ENCODE measurements around the gene CES4A. TPM values are rescaled to one million over a fixed set of nuclear protein-coding genes. Genes with fewer than 3 reads are reported as not detected.

CES4A gene
- total and polyA plus RNA-seq, 2 of the 13 experiments (the other 11 are each of a cell fraction or from before 2014, with no cell fraction given): 0.09 to 0.17 TPM

DNA sequence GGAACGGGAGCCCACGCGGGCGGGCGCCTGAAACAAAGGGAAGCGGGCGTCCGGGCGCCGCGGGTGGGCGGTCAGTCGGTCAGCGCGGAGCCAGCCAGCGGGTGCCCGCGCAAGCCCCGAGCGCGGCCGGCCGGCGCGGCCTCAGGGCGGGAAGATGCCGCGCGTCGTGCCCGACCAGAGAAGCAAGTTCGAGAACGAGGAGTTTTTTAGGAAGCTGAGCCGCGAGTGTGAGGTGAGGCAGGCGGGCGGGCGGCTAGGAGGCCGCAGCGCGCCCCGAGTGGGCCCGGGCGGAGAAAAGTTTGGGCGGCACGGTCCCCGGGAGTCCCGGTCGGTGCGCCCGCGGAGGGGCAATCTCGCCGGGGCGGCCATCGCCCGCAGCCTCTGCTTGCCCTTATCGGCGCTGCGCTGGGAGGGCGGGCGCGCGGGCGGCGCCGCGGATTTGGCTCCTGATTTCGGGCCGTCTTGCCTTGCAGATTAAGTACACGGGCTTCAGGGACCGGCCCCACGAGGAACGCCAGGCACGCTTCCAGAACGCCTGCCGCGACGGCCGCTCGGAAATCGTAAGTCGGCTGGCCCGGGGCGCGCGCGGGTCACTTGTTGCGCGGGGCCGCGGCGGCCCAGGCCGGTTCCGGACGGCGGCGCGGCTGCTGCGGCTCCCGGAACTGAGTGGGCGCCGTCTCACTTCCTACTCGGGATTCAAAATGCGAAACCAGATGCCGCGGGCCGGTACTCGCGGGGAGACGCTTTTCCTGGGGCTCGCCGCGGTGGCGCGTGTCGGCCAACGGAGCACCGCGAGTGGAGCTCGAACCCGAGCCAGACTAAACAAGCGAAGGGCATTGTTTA is 41.1 kb downstream of the CES4A start (continued):
- TF ChIP-seq, protein P1, sequence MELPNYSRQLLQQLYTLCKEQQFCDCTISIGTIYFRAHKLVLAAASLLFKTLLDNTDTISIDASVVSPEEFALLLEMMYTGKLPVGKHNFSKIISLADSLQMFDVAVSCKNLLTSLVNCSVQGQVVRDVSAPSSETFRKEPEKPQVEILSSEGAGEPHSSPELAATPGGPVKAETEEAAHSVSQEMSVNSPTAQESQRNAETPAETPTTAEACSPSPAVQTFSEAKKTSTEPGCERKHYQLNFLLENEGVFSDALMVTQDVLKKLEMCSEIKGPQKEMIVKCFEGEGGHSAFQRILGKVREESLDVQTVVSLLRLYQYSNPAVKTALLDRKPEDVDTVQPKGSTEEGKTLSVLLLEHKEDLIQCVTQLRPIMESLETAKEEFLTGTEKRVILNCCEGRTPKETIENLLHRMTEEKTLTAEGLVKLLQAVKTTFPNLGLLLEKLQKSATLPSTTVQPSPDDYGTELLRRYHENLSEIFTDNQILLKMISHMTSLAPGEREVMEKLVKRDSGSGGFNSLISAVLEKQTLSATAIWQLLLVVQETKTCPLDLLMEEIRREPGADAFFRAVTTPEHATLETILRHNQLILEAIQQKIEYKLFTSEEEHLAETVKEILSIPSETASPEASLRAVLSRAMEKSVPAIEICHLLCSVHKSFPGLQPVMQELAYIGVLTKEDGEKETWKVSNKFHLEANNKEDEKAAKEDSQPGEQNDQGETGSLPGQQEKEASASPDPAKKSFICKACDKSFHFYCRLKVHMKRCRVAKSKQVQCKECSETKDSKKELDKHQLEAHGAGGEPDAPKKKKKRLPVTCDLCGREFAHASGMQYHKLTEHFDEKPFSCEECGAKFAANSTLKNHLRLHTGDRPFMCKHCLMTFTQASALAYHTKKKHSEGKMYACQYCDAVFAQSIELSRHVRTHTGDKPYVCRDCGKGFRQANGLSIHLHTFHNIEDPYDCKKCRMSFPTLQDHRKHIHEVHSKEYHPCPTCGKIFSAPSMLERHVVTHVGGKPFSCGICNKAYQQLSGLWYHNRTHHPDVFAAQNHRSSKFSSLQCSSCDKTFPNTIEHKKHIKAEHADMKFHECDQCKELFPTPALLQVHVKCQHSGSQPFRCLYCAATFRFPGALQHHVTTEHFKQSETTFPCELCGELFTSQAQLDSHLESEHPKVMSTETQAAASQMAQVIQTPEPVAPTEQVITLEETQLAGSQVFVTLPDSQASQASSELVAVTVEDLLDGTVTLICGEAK (IDR thresholded peaks at IDR 0.05): no peak
- TF ChIP-seq, protein P1 (CRISPR knock-in tag; IDR thresholded peaks at IDR 0.05): peak; percentile 45; the same call in 1 of the 2 replicates
- TF ChIP-seq PRMT3 (CRISPR knock-in tag; IDR thresholded peaks at IDR 0.05; ENCODE audit: borderline replicate concordance, low read depth) (peak; percentile 28; the same call in 1 of the 2 replicates), SAP130 (CRISPR knock-in tag; IDR thresholded peaks at IDR 0.05; ENCODE audit: low read depth) (peak; percentile 63), TRIM24 (CRISPR knock-in tag; IDR thresholded peaks at IDR 0.05) (no peak), ZNF839 (CRISPR knock-in tag; IDR thresholded peaks at IDR 0.05; ENCODE audit: borderline replicate concordance) (no peak), MTF2 (CRISPR knock-in tag; IDR thresholded peaks at IDR 0.05; ENCODE audit: borderline replicate concordance) (peak; percentile 60; the same call in 1 of the 2 replicates), CEBPG (CRISPR knock-in tag; IDR thresholded peaks at IDR 0.05) (no peak), KAT7 (CRISPR knock-in tag; IDR thresholded peaks at IDR 0.05; ENCODE audit: borderline replicate concordance) (0 out of 2 replicates have a peak, but pooled peaks have one; percentile 68), ZNF160 (CRISPR knock-in tag; IDR thresholded peaks at IDR 0.05) (peak; percentile 77), NFKB2 (CRISPR knock-in tag; IDR thresholded peaks at IDR 0.05; ENCODE audit: borderline replicate concordance) (0 out of 2 replicates have a peak, but pooled peaks have one; percentile 20), ELF4 (CRISPR knock-in tag; IDR thresholded peaks at IDR 0.05; ENCODE audit: borderline replicate concordance) (peak; percentile 31; the same call in 1 of the 2 replicates), ZNF446 (CRISPR knock-in tag; IDR thresholded peaks at IDR 0.05) (no peak; the same call in 1 of the 2 replicates), ZNF788 (CRISPR knock-in tag; IDR thresholded peaks at IDR 0.05; ENCODE audit: borderline replicate concordance) (0 out of 2 replicates have a peak, but pooled peaks have one; percentile 36), ZNF563 (CRISPR knock-in tag; IDR thresholded peaks at IDR 0.05) (peak; percentile 64), PHF5A (CRISPR knock-in tag; IDR thresholded peaks at IDR 0.05; ENCODE audit: low read depth, unreplicated experiment) (no peak)
- TF ChIP-seq, protein P2, sequence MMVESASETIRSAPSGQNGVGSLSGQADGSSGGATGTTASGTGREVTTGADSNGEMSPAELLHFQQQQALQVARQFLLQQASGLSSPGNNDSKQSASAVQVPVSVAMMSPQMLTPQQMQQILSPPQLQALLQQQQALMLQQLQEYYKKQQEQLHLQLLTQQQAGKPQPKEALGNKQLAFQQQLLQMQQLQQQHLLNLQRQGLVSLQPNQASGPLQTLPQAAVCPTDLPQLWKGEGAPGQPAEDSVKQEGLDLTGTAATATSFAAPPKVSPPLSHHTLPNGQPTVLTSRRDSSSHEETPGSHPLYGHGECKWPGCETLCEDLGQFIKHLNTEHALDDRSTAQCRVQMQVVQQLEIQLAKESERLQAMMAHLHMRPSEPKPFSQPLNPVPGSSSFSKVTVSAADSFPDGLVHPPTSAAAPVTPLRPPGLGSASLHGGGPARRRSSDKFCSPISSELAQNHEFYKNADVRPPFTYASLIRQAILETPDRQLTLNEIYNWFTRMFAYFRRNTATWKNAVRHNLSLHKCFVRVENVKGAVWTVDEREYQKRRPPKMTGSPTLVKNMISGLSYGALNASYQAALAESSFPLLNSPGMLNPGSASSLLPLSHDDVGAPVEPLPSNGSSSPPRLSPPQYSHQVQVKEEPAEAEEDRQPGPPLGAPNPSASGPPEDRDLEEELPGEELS (CRISPR knock-in tag; IDR thresholded peaks at IDR 0.05): peak; percentile 16; the same call in 1 of the 2 replicates
